ENCODE measurements around the gene EIF5A2.
"Not testable (repeated sequence)": the region's sequence is repeated elsewhere in the genome, so short reads cannot be mapped to it uniquely, and the experiment has no call there.

Gene EIF5A2

DNA sequence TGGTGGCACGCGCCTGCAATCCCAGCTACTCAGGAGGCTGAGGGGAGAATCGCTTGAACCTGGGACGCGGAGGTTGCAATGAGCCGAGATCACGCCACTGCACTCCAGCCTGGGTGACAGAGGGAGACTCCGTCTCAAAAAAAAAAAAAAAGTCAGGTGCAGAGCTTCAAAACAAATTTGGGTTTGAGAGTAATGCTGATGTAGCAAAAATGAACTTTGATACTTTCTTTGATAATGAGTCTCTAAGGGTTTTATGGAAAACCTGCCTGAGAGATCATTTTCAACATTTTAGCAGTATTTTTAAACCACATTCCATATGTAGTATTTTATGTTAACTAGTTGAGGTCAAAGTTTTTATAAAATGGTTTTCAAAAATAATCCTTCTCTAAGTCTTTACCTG, 14.5 kb downstream of the EIF5A2 start:
- TF ChIP-seq, protein P1, sequence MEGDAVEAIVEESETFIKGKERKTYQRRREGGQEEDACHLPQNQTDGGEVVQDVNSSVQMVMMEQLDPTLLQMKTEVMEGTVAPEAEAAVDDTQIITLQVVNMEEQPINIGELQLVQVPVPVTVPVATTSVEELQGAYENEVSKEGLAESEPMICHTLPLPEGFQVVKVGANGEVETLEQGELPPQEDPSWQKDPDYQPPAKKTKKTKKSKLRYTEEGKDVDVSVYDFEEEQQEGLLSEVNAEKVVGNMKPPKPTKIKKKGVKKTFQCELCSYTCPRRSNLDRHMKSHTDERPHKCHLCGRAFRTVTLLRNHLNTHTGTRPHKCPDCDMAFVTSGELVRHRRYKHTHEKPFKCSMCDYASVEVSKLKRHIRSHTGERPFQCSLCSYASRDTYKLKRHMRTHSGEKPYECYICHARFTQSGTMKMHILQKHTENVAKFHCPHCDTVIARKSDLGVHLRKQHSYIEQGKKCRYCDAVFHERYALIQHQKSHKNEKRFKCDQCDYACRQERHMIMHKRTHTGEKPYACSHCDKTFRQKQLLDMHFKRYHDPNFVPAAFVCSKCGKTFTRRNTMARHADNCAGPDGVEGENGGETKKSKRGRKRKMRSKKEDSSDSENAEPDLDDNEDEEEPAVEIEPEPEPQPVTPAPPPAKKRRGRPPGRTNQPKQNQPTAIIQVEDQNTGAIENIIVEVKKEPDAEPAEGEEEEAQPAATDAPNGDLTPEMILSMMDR (IDR thresholded peaks at IDR 0.05) = no peak
- no peak overlapping the region for H3K4me3 Mint-ChIP-seq
- no peaks in the 10 kb centered on the region for H3K4me1 Mint-ChIP-seq
- no peak for DNase-seq
- peaks cover 42% of the 10 kb centered on the region for H3K36me3 Mint-ChIP-seq (ENCODE audit: low read depth)
- peaks cover 29% of the 10 kb centered on the region for H3K9me3 Mint-ChIP-seq
- no peak overlapping the region for H3K27ac Mint-ChIP-seq
- H3K27me3 Mint-ChIP-seq (ENCODE audit: low read depth, poor library complexity) = no peaks in the 10 kb centered on the region

DNA sequence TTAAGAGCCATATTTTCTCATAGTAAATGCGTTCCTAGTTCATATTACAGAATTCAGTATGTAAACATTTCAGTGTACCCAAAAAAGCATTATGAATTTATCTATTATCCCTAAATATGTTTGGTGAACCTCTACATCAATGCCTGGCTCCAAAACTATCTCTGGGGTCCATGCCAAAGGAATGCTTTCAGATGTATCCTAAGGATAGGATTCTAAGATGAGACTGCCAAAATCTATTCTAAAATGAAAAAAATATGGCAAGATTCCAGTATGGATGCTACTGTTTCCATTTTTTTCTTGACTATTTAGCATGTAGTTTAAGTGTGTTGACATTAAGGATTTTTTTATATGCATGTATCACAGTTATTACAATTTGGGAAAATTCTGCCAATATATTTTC, 18.8 kb downstream of the EIF5A2 start:
- DNase-seq = no peak
- TF ChIP-seq, protein P1 (IDR thresholded peaks at IDR 0.05) = no peak
- Mint-ChIP-seq H3K4me1 (peaks cover under 1% of the 10 kb centered on the region), H3K36me3 (ENCODE audit: low read depth) (peaks cover 12% of the 10 kb centered on the region), H3K9me3 (peaks cover 5% of the 10 kb centered on the region), H3K4me3 (no peak overlapping the region), H3K27me3 (ENCODE audit: low read depth, poor library complexity) (no peaks in the 10 kb centered on the region), H3K27ac (no peak overlapping the region)

DNA sequence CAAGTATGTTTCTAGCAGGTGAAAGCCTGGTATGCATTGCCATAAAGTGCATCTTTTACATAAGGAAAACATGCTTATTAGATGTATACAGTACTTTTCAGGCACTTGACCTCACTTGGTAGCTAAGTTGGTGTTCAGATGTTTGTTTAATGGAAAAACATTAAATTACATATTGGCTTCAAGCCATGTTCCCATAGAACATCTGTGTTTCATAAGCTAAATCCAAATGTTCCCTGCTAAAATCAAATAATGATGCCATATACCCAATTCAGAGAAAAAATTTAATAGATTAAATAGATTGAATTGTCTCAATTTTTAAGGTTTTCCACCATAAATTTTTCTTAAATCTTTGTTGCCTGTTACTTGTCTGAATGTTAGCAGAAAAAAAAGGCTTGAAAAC, 19.3 kb downstream of the EIF5A2 start:
- H3K9me3 Mint-ChIP-seq = peaks cover 10% of the 10 kb centered on the region
- H3K4me1 Mint-ChIP-seq = peaks cover 5% of the 10 kb centered on the region
- H3K27ac Mint-ChIP-seq = no peak overlapping the region
- DNase-seq = no peak
- H3K36me3 Mint-ChIP-seq (ENCODE audit: low read depth) = peaks cover 11% of the 10 kb centered on the region
- no peaks in the 10 kb centered on the region for H3K27me3 Mint-ChIP-seq (ENCODE audit: low read depth, poor library complexity)
- H3K4me3 Mint-ChIP-seq = no peak overlapping the region
- TF ChIP-seq, protein P1 (IDR thresholded peaks at IDR 0.05) = no peak

DNA sequence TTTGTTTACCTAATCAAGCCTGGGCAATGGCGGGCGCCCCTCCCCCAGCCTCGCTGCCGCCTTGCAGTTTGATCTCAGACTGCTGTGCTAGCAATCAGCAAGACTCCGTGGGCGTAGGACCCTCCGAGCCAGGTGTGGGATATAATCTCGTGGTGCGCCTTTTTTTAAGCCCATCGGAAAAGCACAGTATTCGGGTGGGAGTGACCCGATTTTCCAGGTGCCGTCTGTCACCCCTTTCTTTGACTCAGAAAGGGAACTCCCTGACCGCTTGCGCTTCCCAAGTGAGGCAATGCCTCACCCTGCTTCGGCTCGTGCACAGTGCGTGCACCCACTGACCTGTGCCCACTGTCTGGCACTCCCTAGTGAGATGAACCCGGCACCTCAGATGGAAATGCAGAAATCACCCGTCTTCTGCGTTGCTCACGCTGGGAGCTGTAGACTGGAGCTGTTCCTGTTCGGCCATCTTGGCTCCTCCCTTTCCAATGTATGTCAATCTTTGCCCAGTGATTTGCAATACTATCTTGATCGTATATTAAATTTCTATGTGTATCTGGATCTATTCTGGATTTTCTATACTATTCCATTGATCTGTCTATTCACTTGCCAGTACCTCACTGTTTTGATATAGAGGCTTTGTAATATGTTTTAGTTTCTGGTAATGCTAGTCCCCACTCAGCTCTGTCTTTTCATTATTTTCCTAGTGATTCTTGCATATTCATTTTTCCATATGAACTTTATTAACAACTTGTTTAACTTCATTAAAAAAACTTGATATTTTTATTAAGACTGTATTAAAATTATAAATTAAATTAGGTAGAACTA, 24.1 kb downstream of the EIF5A2 start:
- H3K4me3 Mint-ChIP-seq; H3K27ac Mint-ChIP-seq; H3K27me3 Mint-ChIP-seq (ENCODE audit: low read depth, poor library complexity); DNase-seq; H3K36me3 Mint-ChIP-seq (ENCODE audit: low read depth); H3K4me1 Mint-ChIP-seq: not testable (repeated sequence)
- H3K9me3 Mint-ChIP-seq = peaks cover 15% of the 10 kb centered on the region

DNA sequence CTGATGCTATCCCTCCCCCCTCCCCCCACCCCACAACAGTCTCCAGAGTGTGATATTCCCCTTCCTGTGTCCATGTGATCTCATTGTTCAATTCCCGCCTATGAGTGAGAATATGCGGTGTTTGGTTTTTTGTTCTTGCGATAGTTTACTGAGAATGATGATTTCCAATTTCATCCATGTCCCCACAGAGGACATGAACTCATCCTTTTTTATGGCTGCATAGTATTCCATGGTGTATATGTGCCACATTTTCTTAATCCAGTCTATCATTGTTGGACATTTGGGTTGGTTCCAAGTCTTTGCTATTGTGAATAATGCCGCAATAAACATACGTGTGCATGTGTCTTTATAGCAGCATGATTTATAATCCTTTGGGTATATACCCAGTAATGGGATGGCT, 29.7 kb downstream of the EIF5A2 start:
- not testable (repeated sequence) for H3K9me3 Mint-ChIP-seq; H3K36me3 Mint-ChIP-seq (ENCODE audit: low read depth); H3K4me1 Mint-ChIP-seq; H3K27ac Mint-ChIP-seq; DNase-seq; H3K27me3 Mint-ChIP-seq (ENCODE audit: low read depth, poor library complexity); H3K4me3 Mint-ChIP-seq

DNA sequence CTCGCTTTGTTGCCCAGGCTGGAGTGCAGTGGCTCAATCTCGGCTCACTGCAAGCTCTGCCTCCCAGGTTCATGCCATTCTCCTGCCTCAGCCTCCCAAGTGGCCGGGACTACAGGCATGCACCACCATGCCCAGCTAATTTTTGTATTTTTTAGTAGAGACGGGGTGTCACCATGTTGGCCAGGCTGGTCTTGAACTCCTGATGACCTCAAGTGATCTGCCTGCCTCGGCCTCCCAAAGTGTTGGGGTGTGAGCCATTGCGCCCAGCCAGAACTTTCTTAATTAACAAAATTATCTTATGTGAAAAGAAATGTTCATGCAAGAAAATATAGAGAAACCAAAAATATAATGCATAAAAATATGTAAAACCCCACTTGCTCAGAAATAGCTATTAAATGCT, 31.1 kb downstream of the EIF5A2 start:
- H3K9me3 Mint-ChIP-seq; H3K36me3 Mint-ChIP-seq (ENCODE audit: low read depth): not testable (repeated sequence)

DNA sequence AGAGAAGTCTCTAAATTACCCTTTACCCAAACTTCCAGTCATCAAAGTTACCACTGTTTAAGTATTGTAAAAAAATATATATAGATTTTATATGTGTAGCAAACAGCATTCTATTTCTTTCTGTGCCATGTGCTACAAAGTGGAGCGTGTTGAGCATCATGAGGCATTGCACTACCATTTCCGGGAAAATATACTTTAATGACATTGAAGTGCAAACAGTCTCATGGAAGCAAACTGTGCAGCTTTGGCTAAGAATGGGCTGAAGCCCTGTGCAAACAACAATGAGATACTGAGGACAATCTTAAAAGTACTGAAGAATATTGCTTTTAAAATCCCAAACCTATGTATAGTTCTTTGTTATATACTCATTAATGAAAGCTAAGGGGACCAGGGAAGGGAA, 31.9 kb downstream of the EIF5A2 start:
- H3K4me3 Mint-ChIP-seq = no peak overlapping the region
- no peak overlapping the region for H3K27ac Mint-ChIP-seq
- TF ChIP-seq, protein P1 (IDR thresholded peaks at IDR 0.05) = no peak
- H3K27me3 Mint-ChIP-seq (ENCODE audit: low read depth, poor library complexity) = no peaks in the 10 kb centered on the region
- no peak for DNase-seq
- peaks cover 6% of the 10 kb centered on the region for H3K4me1 Mint-ChIP-seq
- H3K9me3 Mint-ChIP-seq = peaks cover 3% of the 10 kb centered on the region
- H3K36me3 Mint-ChIP-seq (ENCODE audit: low read depth) = no peaks in the 10 kb centered on the region

More for the DNA sequence above, 31.1 kb downstream of the EIF5A2 start:
- DNase-seq; H3K27ac Mint-ChIP-seq; H3K27me3 Mint-ChIP-seq (ENCODE audit: low read depth, poor library complexity); H3K4me3 Mint-ChIP-seq; H3K4me1 Mint-ChIP-seq: not testable (repeated sequence)

All from nephron progenitor cell (in vitro differentiated cells).